MM.1S (cell line): ENCODE measurements around the gene GNG13.

ENCODE experiments used
- DNase-seq: peaks from one replicate; pipeline ENCODE4 v3.0.0-alpha.2; 2015
- H2AFZ ChIP-seq: fragments of 300-600 bp; sonication (generic); 2 replicates; pipeline ENCODE4 v1.6.0; 2016; ENCODE audit warnings: antibody characterized with exemption, low read length
- H3F3A ChIP-seq: fragments of 300-600 bp; sonication (generic); 2 replicates; pipeline ENCODE4 v1.6.1; 2016; ENCODE audit warnings: mild to moderate bottlenecking, antibody characterized with exemption, low read length, moderate library complexity, mixed read lengths; ENCODE audit not compliant: insufficient read depth
- H3K27ac ChIP-seq: fragments of 300-600 bp; sonication (generic); 2 replicates; pipeline ENCODE4 v1.5.1; 2016; ENCODE audit warnings: mild to moderate bottlenecking, low read length
- H3K27me3 ChIP-seq: fragments of 300-600 bp; sonication (generic); replicated peaks from 2 replicates; pipeline ENCODE4 v1.6.0; 2016; ENCODE audit warnings: low read length; ENCODE audit not compliant: insufficient read depth
- H3K36me3 ChIP-seq: fragments of 300-600 bp; sonication (generic); replicated peaks from 2 replicates; pipeline ENCODE4 v1.6.1; 2016; ENCODE audit warnings: mild to moderate bottlenecking, low read length, mixed read lengths; ENCODE audit not compliant: insufficient read depth
- H3K4me1 ChIP-seq: fragments of 300-600 bp; sonication (generic); 2 replicates; pipeline ENCODE4 v1.6.1; 2016; ENCODE audit warnings: low read length, mixed read lengths
- H3K4me2 ChIP-seq: fragments of 300-600 bp; sonication (generic); 2 replicates; pipeline ENCODE4 v1.6.0; 2016; ENCODE audit warnings: low read depth, low read length
- H3K4me3 ChIP-seq: fragments of 300-600 bp; sonication (generic); 2 replicates; pipeline ENCODE4 v1.5.1; 2016; ENCODE audit warnings: low read length, mixed read lengths
- H3K79me2 ChIP-seq: fragments of 300-600 bp; sonication (generic); 2 replicates; pipeline ENCODE4 v1.6.1; 2016; ENCODE audit warnings: mixed run types, low read length, mixed read lengths
- H3K9ac ChIP-seq: fragments of 300-600 bp; sonication (generic); 2 replicates; pipeline ENCODE4 v1.6.1; 2016; ENCODE audit warnings: low read length, mixed read lengths
- H3K9me2 ChIP-seq: fragments of 300-600 bp; sonication (generic); replicated peaks from 2 replicates; pipeline ENCODE4 v1.6.1; 2016; ENCODE audit warnings: mild to moderate bottlenecking, low read length, mixed read lengths; ENCODE audit not compliant: insufficient read depth
- H3K9me3 ChIP-seq: fragments of 300-600 bp; sonication (generic); replicated peaks from 2 replicates; pipeline ENCODE4 v1.6.1; 2016; ENCODE audit warnings: mild to moderate bottlenecking, low read length, mixed read lengths; ENCODE audit not compliant: insufficient read depth
- H4K20me1 ChIP-seq: fragments of 300-600 bp; sonication (generic); 2 replicates; pipeline ENCODE4 v1.6.1; 2016; ENCODE audit warnings: mild to moderate bottlenecking, low read length, moderate library complexity, mixed read lengths; ENCODE audit not compliant: insufficient read depth
- EZH2 ChIP-seq: fragments of 300-600 bp; sonication (generic); optimal IDR thresholded peaks from 2 replicates; pipeline ENCODE3; 2017; ENCODE audit warnings: low read depth, mild to moderate bottlenecking, antibody characterized with exemption, low read length, mixed read lengths
- EZH2phosphoT487 ChIP-seq: fragments of 300-600 bp; sonication (generic); IDR thresholded peaks from 2 replicates; pipeline ENCODE4 v1.6.1; 2018; ENCODE audit warnings: antibody characterized with exemption, low read length
- TF ChIP-seq, protein P1 (sequence below): fragments of 300-600 bp; sonication (generic); IDR thresholded peaks from 2 replicates; pipeline ENCODE4 v1.5.1; 2016; ENCODE audit warnings: antibody characterized with exemption, low read length, mixed read lengths

Gene GNG13

DNA sequence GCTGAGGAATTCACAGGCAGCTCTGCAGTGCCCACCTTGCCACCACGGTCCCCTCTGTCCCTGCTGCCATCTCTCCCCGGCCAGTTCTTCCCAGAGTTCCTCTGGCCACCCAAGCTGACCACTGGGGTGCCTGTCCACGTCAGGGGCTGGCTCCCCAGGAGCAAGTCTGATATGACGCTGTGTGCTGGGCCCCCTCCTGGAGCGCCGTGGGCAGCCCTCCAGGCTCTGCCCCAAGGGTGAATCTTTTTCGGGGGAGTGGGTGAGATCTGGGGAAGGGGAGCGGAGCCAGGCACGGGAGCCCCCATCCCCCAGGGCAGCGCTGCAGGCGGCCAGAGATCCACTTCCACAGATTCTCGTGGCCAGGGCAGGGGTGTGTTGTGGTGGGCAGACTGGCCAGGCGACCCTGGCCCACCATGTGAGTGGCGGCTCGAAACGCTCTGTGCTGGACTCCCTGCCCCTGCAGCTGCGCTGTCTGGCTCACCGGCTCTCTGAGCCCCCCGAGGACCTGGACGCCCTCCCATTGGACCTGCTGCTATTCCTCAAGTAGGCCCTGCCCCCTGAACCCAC lies 36.3 kb downstream of the GNG13 start:
- Histone ChIP-seq H3K27me3 (peaks cover 43% of the 10 kb centered on the region), H3F3A (no peaks in the 10 kb centered on the region), H3K9ac (no peak overlapping the region), H3K4me2 (no peak overlapping the region), H3K27ac (no peak overlapping the region), H3K4me1 (no peaks in the 10 kb centered on the region), H3K79me2 (no peaks in the 10 kb centered on the region), H4K20me1 (no peaks in the 10 kb centered on the region), H2AFZ (no peak overlapping the region), H3K9me3 (no peaks in the 10 kb centered on the region), H3K4me3 (no peak overlapping the region), H3K9me2 (no peaks in the 10 kb centered on the region), H3K36me3 (no peaks in the 10 kb centered on the region)
- TF ChIP-seq EZH2 = no peak
- TF ChIP-seq EZH2phosphoT487 = no peak
- TF ChIP-seq, protein P1, sequence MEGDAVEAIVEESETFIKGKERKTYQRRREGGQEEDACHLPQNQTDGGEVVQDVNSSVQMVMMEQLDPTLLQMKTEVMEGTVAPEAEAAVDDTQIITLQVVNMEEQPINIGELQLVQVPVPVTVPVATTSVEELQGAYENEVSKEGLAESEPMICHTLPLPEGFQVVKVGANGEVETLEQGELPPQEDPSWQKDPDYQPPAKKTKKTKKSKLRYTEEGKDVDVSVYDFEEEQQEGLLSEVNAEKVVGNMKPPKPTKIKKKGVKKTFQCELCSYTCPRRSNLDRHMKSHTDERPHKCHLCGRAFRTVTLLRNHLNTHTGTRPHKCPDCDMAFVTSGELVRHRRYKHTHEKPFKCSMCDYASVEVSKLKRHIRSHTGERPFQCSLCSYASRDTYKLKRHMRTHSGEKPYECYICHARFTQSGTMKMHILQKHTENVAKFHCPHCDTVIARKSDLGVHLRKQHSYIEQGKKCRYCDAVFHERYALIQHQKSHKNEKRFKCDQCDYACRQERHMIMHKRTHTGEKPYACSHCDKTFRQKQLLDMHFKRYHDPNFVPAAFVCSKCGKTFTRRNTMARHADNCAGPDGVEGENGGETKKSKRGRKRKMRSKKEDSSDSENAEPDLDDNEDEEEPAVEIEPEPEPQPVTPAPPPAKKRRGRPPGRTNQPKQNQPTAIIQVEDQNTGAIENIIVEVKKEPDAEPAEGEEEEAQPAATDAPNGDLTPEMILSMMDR = no peak
- no peak for DNase-seq

DNA sequence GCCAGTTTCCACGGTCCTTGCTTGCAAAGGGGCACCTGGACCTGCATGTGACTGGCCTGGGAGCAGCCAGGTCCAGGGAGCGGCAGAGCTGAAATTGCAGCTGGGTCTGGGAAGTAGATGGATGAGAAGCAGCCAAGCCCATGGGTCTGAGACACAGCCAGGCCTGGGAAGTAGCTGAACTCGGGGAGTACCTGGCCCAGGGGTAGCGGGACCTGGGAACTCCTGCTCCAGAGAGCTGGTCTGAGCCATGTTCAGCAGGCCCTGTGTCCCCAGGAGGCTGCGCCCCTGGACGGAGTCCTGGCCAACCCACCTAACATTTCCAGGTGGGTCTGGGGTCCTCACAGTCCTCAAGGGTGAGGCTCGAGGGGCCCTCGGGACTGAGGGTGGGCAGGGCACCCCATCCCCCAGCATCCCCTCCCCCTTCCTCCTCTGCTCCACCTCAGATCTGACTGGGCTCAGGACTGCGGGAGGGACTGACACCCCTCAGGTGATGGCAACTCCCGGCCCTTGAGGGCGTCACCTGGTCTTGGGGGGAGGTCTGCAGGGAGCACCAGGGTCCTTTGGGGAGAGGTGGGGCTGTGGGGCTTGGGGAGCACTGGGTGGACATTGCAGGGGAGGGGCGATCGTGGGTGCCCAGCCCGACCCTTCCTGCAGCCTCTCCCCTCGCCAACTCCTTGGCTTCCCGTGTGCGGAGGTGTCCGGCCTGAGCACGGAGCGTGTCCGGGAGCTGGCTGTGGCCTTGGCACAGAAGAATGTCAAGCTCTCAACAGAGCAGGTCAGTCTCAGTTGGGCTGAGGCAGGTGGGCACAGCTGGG lies 37.0 kb downstream of the GNG13 start:
- Histone ChIP-seq H3K4me3 (no peak overlapping the region), H3K79me2 (no peaks in the 10 kb centered on the region), H3K27me3 (peaks cover 49% of the 10 kb centered on the region), H2AFZ (no peak overlapping the region), H3K36me3 (no peaks in the 10 kb centered on the region), H3F3A (no peaks in the 10 kb centered on the region), H3K4me2 (no peak overlapping the region), H3K9me2 (no peaks in the 10 kb centered on the region), H3K4me1 (no peaks in the 10 kb centered on the region), H4K20me1 (no peaks in the 10 kb centered on the region), H3K9ac (no peak overlapping the region), H3K27ac (no peak overlapping the region), H3K9me3 (no peaks in the 10 kb centered on the region)
- no peak for DNase-seq
- TF ChIP-seq, protein P1 = no peak
- no peak for TF ChIP-seq EZH2
- no peak for TF ChIP-seq EZH2phosphoT487

DNA sequence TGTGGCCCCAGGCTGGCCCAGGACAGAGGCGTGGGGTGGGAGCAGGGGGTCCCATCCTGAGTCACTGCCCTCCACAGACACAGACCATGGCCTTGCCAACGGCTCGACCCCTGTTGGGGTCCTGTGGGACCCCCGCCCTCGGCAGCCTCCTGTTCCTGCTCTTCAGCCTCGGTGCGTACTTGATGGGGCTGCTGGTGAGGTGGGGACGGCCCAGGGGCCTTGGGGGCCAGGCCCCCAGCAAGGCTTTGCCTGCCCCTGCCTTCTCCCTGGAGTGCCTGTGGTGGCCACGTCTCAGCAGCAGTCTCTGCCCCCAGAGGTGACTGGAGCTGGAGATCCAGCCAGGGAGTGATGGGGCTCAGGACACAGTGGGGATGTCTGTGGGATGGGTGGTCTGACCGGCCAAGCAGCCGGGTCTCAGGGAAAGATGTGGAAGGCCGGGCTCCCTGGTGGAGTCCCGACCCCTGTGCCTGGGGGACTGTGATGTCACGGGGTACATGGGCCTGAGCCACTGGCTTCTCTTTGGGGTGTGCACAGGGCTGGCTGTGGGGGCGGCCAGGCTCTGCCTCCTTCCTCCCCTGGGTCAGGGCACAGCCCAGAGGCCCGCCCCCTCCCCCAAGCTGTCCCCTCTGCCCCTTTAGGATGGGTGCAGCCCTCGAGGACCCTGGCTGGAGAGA lies 37.8 kb downstream of the GNG13 start:
- no peaks in the 10 kb centered on the region for H3K4me1 ChIP-seq
- H3K79me2 ChIP-seq = no peaks in the 10 kb centered on the region
- no peak overlapping the region for H2AFZ ChIP-seq
- peaks cover 54% of the 10 kb centered on the region for H3K27me3 ChIP-seq
- H3K4me2 ChIP-seq = no peak overlapping the region
- H3K27ac ChIP-seq = no peak overlapping the region
- no peak for TF ChIP-seq EZH2phosphoT487
- TF ChIP-seq, protein P1 = no peak
- no peak for TF ChIP-seq EZH2
- no peaks in the 10 kb centered on the region for H4K20me1 ChIP-seq
- no peaks in the 10 kb centered on the region for H3K9me3 ChIP-seq
- H3F3A ChIP-seq = no peaks in the 10 kb centered on the region
- no peak for DNase-seq
- H3K36me3 ChIP-seq = no peaks in the 10 kb centered on the region
- no peak overlapping the region for H3K9ac ChIP-seq
- no peaks in the 10 kb centered on the region for H3K9me2 ChIP-seq
- no peak overlapping the region for H3K4me3 ChIP-seq
